Mucosa of descending colon (tissue), 3 donors: ENCODE data around the gene CDKN2D. TPM values are rescaled to one million over a fixed set of nuclear protein-coding genes. Genes with fewer than 3 reads are reported as not detected.
A peak's percentile ranks its signal among the peaks of the same experiment; 100 is the strongest.

Source experiments
- ATAC-seq: fragments of 200-7000 bp; cut with Tn5 transposase; one replicate; pipeline ENCODE4 v1.9.1; 2020; ENCODE audit warnings: mild to moderate bottlenecking, moderate library complexity
- DNase-seq, 3 donors: peaks; one replicate each; pipeline ENCODE4 v3.0.0-alpha.2; 2020
- H3K36me3 ChIP-seq: fragments of 200-600 bp; one replicate; pipeline ENCODE4 v1.8.0; 2021; ENCODE audit warnings: low read depth, mild to moderate bottlenecking
- H3K4me1 ChIP-seq: fragments of 200-600 bp; one replicate; pipeline ENCODE4 v1.8.0; 2021; ENCODE audit warnings: low read depth, mild to moderate bottlenecking
- H3K4me3 ChIP-seq: fragments of 200-600 bp; one replicate; pipeline ENCODE4 v1.8.0; 2021; ENCODE audit warnings: mild to moderate bottlenecking
- H3K9me3 ChIP-seq: fragments of 200-600 bp; one replicate; pipeline ENCODE4 v1.8.0; 2021; ENCODE audit warnings: mild to moderate bottlenecking
- CTCF ChIP-seq: fragments of 200-600 bp; IDR thresholded peaks from one replicate; pipeline ENCODE4 v1.8.0; 2022; ENCODE audit warnings: antibody characterized with exemption, mild to moderate bottlenecking
- intact Hi-C, 2 donors: fragments of 100-400 bp; cut with DNase I in 1 of 2; cut with micrococcal nuclease in 1 of 2; formaldehyde crosslinking; loops; one replicate each; pipeline versions ENCODE4 v1.11.0 to v1.11.1; 2022; cut with DNase I, micrococcal nuclease
- total RNA-seq, 3 donors: library from RNA; stranded (reverse); fragmentation: NEBNext Ultra II Directional in 2 of 3; extraction: Animal tissue kit (Norgen Biotek cat#: 25700) in 2 of 3; gene quantifications; one replicate each; pipeline versions ENCODE4 v1.2.1 to v1.2.4, GENCODE V29; 2021 to 2023
- donor health status: DM: no; HTN: no; CAD: no; lungs with moderate emphysema.
- donor health status: DM: no; HTN: no; CAD: no.
- donor health status: DM: no; HTN: yes; CAD: no.

CDKN2D gene
- total RNA-seq, 3 donors from 2014 or later: 6.1 to 12.1 (median 11.9) TPM

GRCh38 chr19:10604460-10604980, 35.7 kb upstream of the CDKN2D start:
- Histone ChIP-seq H3K36me3 (no peaks in the 10 kb centered on the region), H3K4me3 (no peak overlapping the region), H3K4me1 (peaks cover 6% of the 10 kb centered on the region), H3K9me3 (no peaks in the 10 kb centered on the region)
- intact Hi-C loops: no loop called here
- ATAC-seq (peak; percentile 13), DNase-seq (no peak)
- no peak for TF ChIP-seq CTCF

GRCh38 chr19:10603873-10604459, 35.2 kb upstream of the CDKN2D start:
- intact Hi-C loops: no loop called here
- DNase-seq: no peak
- no peak overlapping the region for H3K4me3 ChIP-seq
- H3K36me3 ChIP-seq: no peaks in the 10 kb centered on the region
- TF ChIP-seq CTCF: no peak
- ATAC-seq: peak; percentile 36
- H3K4me1 ChIP-seq: peaks cover 6% of the 10 kb centered on the region
- H3K9me3 ChIP-seq: no peaks in the 10 kb centered on the region

GRCh38 chr19:10603084-10603872, 34.5 kb upstream of the CDKN2D start:
- ATAC-seq (peak; percentile 64), DNase-seq (peak; percentile 54 to 85 (median 59))
- peak overlapping the region; percentile 63 for H3K4me3 ChIP-seq
- H3K4me1 ChIP-seq: peaks cover 6% of the 10 kb centered on the region
- intact Hi-C loops: no loop called here
- no peaks in the 10 kb centered on the region for H3K36me3 ChIP-seq
- H3K9me3 ChIP-seq: no peaks in the 10 kb centered on the region
- no peak for TF ChIP-seq CTCF

- peak; percentile 90 to 91 (median 91) for DNase-seq
- peak; percentile 98 for ATAC-seq
- no peak for TF ChIP-seq CTCF
- H3K9me3 ChIP-seq: no peaks in the 10 kb centered on the region
- intact Hi-C loops: no loop called here
- H3K4me3 ChIP-seq: peak overlapping the region; percentile 63
- no peaks in the 10 kb centered on the region for H3K36me3 ChIP-seq
- peaks cover 6% of the 10 kb centered on the region for H3K4me1 ChIP-seq
Measured at GRCh38 chr19:10602330-10603083, 33.7 kb upstream of the CDKN2D start.

GRCh38 chr19:10601999-10602329, 33.2 kb upstream of the CDKN2D start:
- Histone ChIP-seq H3K9me3 (no peaks in the 10 kb centered on the region), H3K36me3 (no peaks in the 10 kb centered on the region), H3K4me1 (peaks cover 6% of the 10 kb centered on the region), H3K4me3 (no peak overlapping the region)
- intact Hi-C loops: no loop called here
- no peak for ATAC-seq
- no peak for DNase-seq
- TF ChIP-seq CTCF: no peak
